OCI-LY7 (cell line): ENCODE results near the gene TTF2. TPM values are rescaled to one million over a fixed set of nuclear protein-coding genes. Genes with fewer than 3 reads are reported as not detected.

Experiments used
- BruUV-seq: library from RNA; stranded (reverse); fragments of 400-500 nt; replicated peaks from 2 replicates; lab custom pipeline; 2021; lab: Mats Ljungman, UMichigan
- CTCF ChIA-PET: fragments of 300-600 bp; sonication (Branson Sonifier 250); formaldehyde crosslinking; loops from one replicate; lab custom pipeline; 2022; ENCODE audit warnings: antibody characterized with exemption; ENCODE audit not compliant: unreplicated experiment; lab: Charles Lee
- POLR2A ChIA-PET: fragments of 300-600 bp; sonication (Branson Sonifier 250); formaldehyde crosslinking; loops from one replicate; lab custom pipeline; 2022; ENCODE audit warnings: antibody characterized with exemption; lab: Charles Lee
- DNase-seq: peaks from one replicate; pipeline ENCODE4 v3.0.0-alpha.2; 2015; ENCODE audit warnings: low spot score
- H2AFZ ChIP-seq: fragments of 200-600 bp; sonication (generic), shearing (Covaris generic); 2 replicates; pipeline ENCODE4 v1.6.1; 2014; ENCODE audit warnings: mild to moderate bottlenecking, antibody characterized with exemption, low read length, moderate library complexity
- H3K27ac ChIP-seq: fragments of 200-600 bp; sonication (generic); 2 replicates; pipeline ENCODE4 v1.5.1; 2014; ENCODE audit warnings: mixed run types, low read depth, mild to moderate bottlenecking, moderate library complexity, low read length, inconsistent platforms; ENCODE audit not compliant: poor library complexity, severe bottlenecking
- H3K36me3 ChIP-seq: fragments of 200-600 bp; sonication (generic); 2 replicates; pipeline ENCODE4 v1.6.1; 2014; ENCODE audit warnings: mild to moderate bottlenecking, antibody characterized with exemption, low read length, moderate library complexity, mixed read lengths; ENCODE audit not compliant: insufficient read depth
- H3K4me1 ChIP-seq: fragments of 200-600 bp; sonication (generic); 2 replicates; pipeline ENCODE4 v1.5.1; 2014; ENCODE audit warnings: mild to moderate bottlenecking, low read length; ENCODE audit not compliant: insufficient read depth, poor library complexity, severe bottlenecking
- H3K4me2 ChIP-seq: fragments of 200-600 bp; sonication (generic); 2 replicates; pipeline ENCODE4 v1.6.1; 2014; ENCODE audit warnings: mild to moderate bottlenecking, low read length
- H3K4me3 ChIP-seq: fragments of 200-600 bp; sonication (generic); 2 replicates; pipeline ENCODE4 v1.5.1; 2014; ENCODE audit warnings: mild to moderate bottlenecking, low read depth, low read length; ENCODE audit not compliant: poor library complexity, severe bottlenecking
- H3K79me2 ChIP-seq: fragments of 200-600 bp; sonication (generic); 2 replicates; pipeline ENCODE4 v1.6.1; 2016; ENCODE audit warnings: low read depth, mild to moderate bottlenecking, low read length, moderate library complexity, mixed read lengths; ENCODE audit not compliant: insufficient read depth
- H3K9me2 ChIP-seq: fragments of 200-600 bp; sonication (generic); 2 replicates; pipeline ENCODE4 v1.6.1; 2016; ENCODE audit warnings: mild to moderate bottlenecking, low read length, mixed read lengths; ENCODE audit not compliant: insufficient read depth
- H3K9me3 ChIP-seq: fragments of 200-600 bp; sonication (generic); 2 replicates; pipeline ENCODE4 v1.6.1; 2014; ENCODE audit warnings: mild to moderate bottlenecking, mixed run types, low read length, mixed read lengths
- H4K20me1 ChIP-seq: fragments of 200-600 bp; sonication (generic); 2 replicates; pipeline ENCODE4 v1.6.1; 2014; ENCODE audit warnings: mild to moderate bottlenecking, antibody characterized with exemption, low read length, moderate library complexity, mixed read lengths; ENCODE audit not compliant: insufficient read depth
- EZH2phosphoT487 ChIP-seq: fragments of 200-600 bp; sonication (generic); IDR thresholded peaks from 2 replicates; pipeline ENCODE4 v1.6.1; 2018; ENCODE audit warnings: low read depth, borderline replicate concordance, mild to moderate bottlenecking, mixed run types, antibody characterized with exemption, low read length, moderate library complexity, mixed read lengths
- intact Hi-C: fragments of 100-400 bp; cut with micrococcal nuclease; formaldehyde crosslinking; loops from one replicate; pipeline ENCODE4 v1.10.0; 2022; ENCODE audit not compliant: unreplicated experiment
- total RNA-seq, 2 experiments: library from RNA; depleted of rRNA in 1 of 2; stranded (reverse); fragments of >200 nt in 1 of 2; shearing (Covaris generic) in 1 of 2; gene quantifications; 2 replicates each; pipeline ENCODE4 v1.2.3, GENCODE V29; 2014 to 2022
- TF ChIP-seq, protein P1 (sequence below): fragments of 200-600 bp; sonication (generic); conservative IDR thresholded peaks from 2 replicates; pipeline ENCODE4 v1.5.1; 2014; ENCODE audit warnings: mild to moderate bottlenecking, antibody characterized with exemption, low read length, moderate library complexity, mixed read lengths

TTF2 gene
- total RNA-seq, 2 experiments from 2014 or later: 81.3 to 133 TPM

DNA sequence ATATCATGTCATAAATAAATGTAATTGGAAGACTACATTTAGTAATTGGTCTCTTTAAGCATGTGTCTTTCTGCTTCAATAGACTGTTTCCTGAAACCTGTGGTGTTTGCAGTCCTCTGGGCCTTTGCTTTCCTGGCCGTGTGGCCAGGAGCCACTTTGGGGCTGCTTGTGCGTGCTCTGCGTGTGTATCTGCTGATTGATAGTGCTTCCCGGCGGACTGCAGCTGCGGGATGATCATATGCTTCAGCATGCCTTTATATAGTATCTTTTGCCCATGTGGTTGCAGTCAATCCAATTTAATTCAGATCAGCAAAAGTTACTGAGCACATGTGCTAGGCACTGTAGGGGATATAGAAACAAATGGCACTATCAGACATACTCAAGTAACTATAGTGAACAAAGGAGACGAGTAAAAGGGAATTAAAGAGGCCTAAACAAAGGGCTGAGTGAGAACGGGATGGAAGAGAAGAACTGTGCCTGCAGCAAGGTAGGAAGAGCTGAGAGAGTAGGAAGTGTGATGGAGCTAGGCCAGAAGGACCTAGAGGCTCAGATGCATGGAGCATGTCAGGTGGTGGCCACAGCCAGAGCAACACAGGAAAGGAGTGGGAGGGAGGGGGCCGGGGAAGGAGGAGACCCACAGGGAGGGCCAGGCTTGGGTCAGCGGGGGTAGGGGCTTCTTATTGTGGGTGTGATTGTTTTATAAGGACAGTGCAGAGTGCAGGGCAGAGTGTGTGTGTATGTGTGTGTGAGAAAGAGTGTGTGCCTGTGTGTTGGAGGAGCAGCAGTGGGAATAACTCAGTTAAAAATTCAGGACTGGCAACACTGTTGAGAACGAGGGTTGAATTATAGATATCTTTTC is 27.2 kb upstream of the TTF2 start:
- Histone ChIP-seq H2AFZ (no peak overlapping the region), H3K4me3 (no peak overlapping the region), H4K20me1 (no peaks in the 10 kb centered on the region), H3K9me3 (no peaks in the 10 kb centered on the region), H3K4me1 (no peaks in the 10 kb centered on the region), H3K9me2 (no peaks in the 10 kb centered on the region), H3K79me2 (no peaks in the 10 kb centered on the region), H3K4me2 (no peak overlapping the region), H3K36me3 (no peaks in the 10 kb centered on the region), H3K27ac (no peak overlapping the region)
- ChIA-PET CTCF (no interaction called here), POLR2A (no interaction called here)
- BruUV-seq: no TSS peak
- TF ChIP-seq EZH2phosphoT487: no peak
- TF ChIP-seq, protein P1, sequence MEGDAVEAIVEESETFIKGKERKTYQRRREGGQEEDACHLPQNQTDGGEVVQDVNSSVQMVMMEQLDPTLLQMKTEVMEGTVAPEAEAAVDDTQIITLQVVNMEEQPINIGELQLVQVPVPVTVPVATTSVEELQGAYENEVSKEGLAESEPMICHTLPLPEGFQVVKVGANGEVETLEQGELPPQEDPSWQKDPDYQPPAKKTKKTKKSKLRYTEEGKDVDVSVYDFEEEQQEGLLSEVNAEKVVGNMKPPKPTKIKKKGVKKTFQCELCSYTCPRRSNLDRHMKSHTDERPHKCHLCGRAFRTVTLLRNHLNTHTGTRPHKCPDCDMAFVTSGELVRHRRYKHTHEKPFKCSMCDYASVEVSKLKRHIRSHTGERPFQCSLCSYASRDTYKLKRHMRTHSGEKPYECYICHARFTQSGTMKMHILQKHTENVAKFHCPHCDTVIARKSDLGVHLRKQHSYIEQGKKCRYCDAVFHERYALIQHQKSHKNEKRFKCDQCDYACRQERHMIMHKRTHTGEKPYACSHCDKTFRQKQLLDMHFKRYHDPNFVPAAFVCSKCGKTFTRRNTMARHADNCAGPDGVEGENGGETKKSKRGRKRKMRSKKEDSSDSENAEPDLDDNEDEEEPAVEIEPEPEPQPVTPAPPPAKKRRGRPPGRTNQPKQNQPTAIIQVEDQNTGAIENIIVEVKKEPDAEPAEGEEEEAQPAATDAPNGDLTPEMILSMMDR: no peak
- intact Hi-C loops: no loop called here
- no peak for DNase-seq

DNA sequence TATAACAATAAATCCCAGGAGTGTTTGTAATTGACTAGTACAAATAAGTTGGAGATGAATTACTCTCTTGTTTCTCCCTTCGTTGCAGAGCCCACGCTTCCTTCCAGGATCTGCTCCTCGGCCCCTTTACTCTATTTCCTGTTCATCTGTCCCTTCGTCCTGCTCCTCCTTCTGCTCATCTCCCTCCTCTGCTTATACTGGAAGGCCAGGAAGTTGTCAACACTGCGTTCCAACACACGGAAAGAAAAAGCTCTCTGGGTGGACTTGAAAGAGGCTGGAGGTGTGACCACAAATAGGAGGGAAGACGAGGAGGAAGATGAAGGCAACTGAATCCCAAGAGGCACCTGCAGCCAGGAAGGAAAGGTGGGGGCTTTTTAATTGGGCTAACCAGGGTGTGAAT is 26.4 kb upstream of the TTF2 start:
- CTCF ChIA-PET: no interaction called here
- H3K4me3 ChIP-seq: no peak overlapping the region
- POLR2A ChIA-PET: no interaction called here
- H3K4me1 ChIP-seq: no peaks in the 10 kb centered on the region
- no peaks in the 10 kb centered on the region for H3K36me3 ChIP-seq
- H4K20me1 ChIP-seq: no peaks in the 10 kb centered on the region
- no TSS peak for BruUV-seq
- H3K9me2 ChIP-seq: no peaks in the 10 kb centered on the region
- no peaks in the 10 kb centered on the region for H3K79me2 ChIP-seq
- TF ChIP-seq, protein P1: no peak
- TF ChIP-seq EZH2phosphoT487: no peak
- no peak overlapping the region for H3K4me2 ChIP-seq
- intact Hi-C loops: no loop called here
- no peak overlapping the region for H2AFZ ChIP-seq
- no peak overlapping the region for H3K27ac ChIP-seq
- no peak for DNase-seq
- H3K9me3 ChIP-seq: no peaks in the 10 kb centered on the region

DNA sequence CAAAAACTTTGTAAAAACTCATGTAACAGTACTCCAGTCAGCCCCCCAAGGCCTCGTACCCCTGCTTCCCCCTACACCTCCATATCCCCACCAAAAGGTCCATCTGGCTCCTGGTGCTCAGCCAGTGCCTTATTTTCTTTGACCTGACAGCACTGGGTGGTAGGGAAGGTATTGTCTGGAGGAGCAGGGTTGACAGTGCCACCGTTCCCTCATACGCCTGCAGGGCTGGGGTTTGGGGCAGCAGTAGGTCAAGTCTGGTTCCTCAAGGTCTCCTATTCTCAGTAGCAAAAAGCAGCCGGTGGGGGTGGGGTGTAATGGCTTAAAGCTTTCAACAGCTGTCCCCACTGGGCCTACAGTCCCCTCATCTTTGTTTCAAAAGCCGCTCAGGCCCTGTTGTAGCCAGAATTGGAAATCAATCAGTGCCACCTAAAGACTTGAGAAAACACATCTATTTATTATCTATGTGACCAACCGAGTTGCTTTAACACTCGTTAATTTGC is 25.3 kb upstream of the TTF2 start:
- H3K27ac ChIP-seq: no peak overlapping the region
- no peaks in the 10 kb centered on the region for H4K20me1 ChIP-seq
- TF ChIP-seq, protein P1: no peak
- TF ChIP-seq EZH2phosphoT487: no peak
- H3K9me3 ChIP-seq: no peaks in the 10 kb centered on the region
- DNase-seq: no peak
- no peaks in the 10 kb centered on the region for H3K9me2 ChIP-seq
- ChIA-PET POLR2A (no interaction called here), CTCF (no interaction called here)
- no peak overlapping the region for H3K4me2 ChIP-seq
- H3K4me3 ChIP-seq: no peak overlapping the region
- no peaks in the 10 kb centered on the region for H3K79me2 ChIP-seq
- no peaks in the 10 kb centered on the region for H3K4me1 ChIP-seq
- intact Hi-C loops: no loop called here
- no peaks in the 10 kb centered on the region for H3K36me3 ChIP-seq
- no peak overlapping the region for H2AFZ ChIP-seq
- BruUV-seq: no TSS peak
